Measurements from ENCODE around the gene SULT2B1. TPM values are rescaled to one million over a fixed set of nuclear protein-coding genes. Genes with fewer than 3 reads are reported as not detected.
A peak's percentile ranks its signal among the peaks of the same experiment; 100 is the strongest.

The SULT2B1 gene
- total RNA-seq, 1 donor from 2014 or later, result 16.2 TPM

- DNase-seq, result peak; percentile 86
Observed at GRCh38 chr19:48634424-48635262, 82.7 kb downstream of the SULT2B1 start.

- no peak for DNase-seq
Observed at GRCh38 chr19:48635263-48635965, 83.4 kb downstream of the SULT2B1 start.

GRCh38 chr19:48635966-48636858 lies 84.2 kb downstream of the SULT2B1 start:
- DNase-seq, result no peak

GRCh38 chr19:48636859-48637448 lies 85.0 kb downstream of the SULT2B1 start, which contains the start of gene DBP:
DBP (minus strand) TSS chr19:48637379; CDS start chr19:48636994, 385 bp downstream.
- peak; percentile 70 for DNase-seq

GRCh38 chr19:48637449-48637947 lies 85.5 kb downstream of the SULT2B1 start:
- DNase-seq, result peak; percentile 97

GRCh38 chr19:48637948-48638830 lies 86.2 kb downstream of the SULT2B1 start:
- peak; percentile 93 for DNase-seq

- DNase-seq, result no peak
Observed at GRCh38 chr19:48638831-48639381, 86.9 kb downstream of the SULT2B1 start.

GRCh38 chr19:48639483-48640375 lies 87.8 kb downstream of the SULT2B1 start:
- DNase-seq, result no peak

GRCh38 chr19:48641850-48642249 lies 89.9 kb downstream of the SULT2B1 start:
- no peak for DNase-seq

GRCh38 chr19:48642862-48643261 lies 90.9 kb downstream of the SULT2B1 start:
- no peak for DNase-seq

- no peak for DNase-seq
Observed at GRCh38 chr19:48644355-48644754, 92.4 kb downstream of the SULT2B1 start.

GRCh38 chr19:48644839-48645619 lies 93.1 kb downstream of the SULT2B1 start:
- DNase-seq, result peak; percentile 73

- no peak for DNase-seq
Observed at GRCh38 chr19:48645620-48646000, 93.6 kb downstream of the SULT2B1 start.

GRCh38 chr19:48646001-48646721 lies 94.2 kb downstream of the SULT2B1 start, which contains the start of gene CA11:
CA11 (minus strand) TSS chr19:48646187; CDS start chr19:48645632, 555 bp downstream.
- peak; percentile 84 for DNase-seq

GRCh38 chr19:48646722-48647216 lies 94.8 kb downstream of the SULT2B1 start:
- no peak for DNase-seq

GRCh38 chr19:48648134-48648533 lies 96.2 kb downstream of the SULT2B1 start:
- no peak for DNase-seq
